Astrocyte (in vitro differentiated cells and primary cell): ENCODE data around the gene CHIC2.

ENCODE experiments used
- CTCF ChIP-seq: IDR thresholded peaks from 2 replicates; pipeline ENCODE4 v1.5.1; 2011; ENCODE audit warnings: low read depth, mild to moderate bottlenecking, inconsistent platforms, low read length, moderate library complexity; ENCODE audit not compliant: insufficient read depth
- EZH2 ChIP-seq: IDR thresholded peaks from 2 replicates; pipeline ENCODE4 v1.6.1; 2012; ENCODE audit warnings: mild to moderate bottlenecking, low read length, inconsistent platforms; ENCODE audit not compliant: insufficient read depth

GRCh38 chr4:54060116-54060515 is 4.3 kb downstream of the CHIC2 start:
- no peak for TF ChIP-seq CTCF
- TF ChIP-seq EZH2, result no peak
